K562 (cell line): ENCODE results near the gene PCNX3. TPM values are rescaled to one million over a fixed set of nuclear protein-coding genes. Genes with fewer than 3 reads are reported as not detected.

Experiments used
- BRCA1 ChIP-seq, 2 experiments: fragments of 450-650 bp in 1 of 2; sonication (generic) in 1 of 2; formaldehyde crosslinking in 1 of 2; IDR thresholded peaks; 2 replicates each; pipeline versions ENCODE4 v1.5.0 to v1.6.1; 2017 to 2020; ENCODE audit warnings: mild to moderate bottlenecking in 1 of 2, missing genetic modification reagents in 1 of 2
- CEBPB ChIP-seq: fragments of 450-650 bp; IDR thresholded peaks from 2 replicates; pipeline ENCODE4 v1.6.1; 2016; ENCODE audit warnings: missing genetic modification characterization, missing compliant biosample characterization
- CEBPG ChIP-seq, 3 experiments: fragments of 200-800 bp in 1 of 3; sonication (Bioruptor generic) in 1 of 3; sonication (generic) in 1 of 3; formaldehyde crosslinking in 1 of 3; IDR thresholded peaks in 2 of 3; conservative IDR thresholded peaks in 1 of 3; 2 replicates each; pipeline versions ENCODE4 v1.6.1 to v1.8.0; 2016 to 2022; ENCODE audit warnings: missing compliant biosample characterization in 2 of 3, missing genetic modification characterization in 2 of 3, mild to moderate bottlenecking in 1 of 3, missing genetic modification reagents in 1 of 3
- COPS2 ChIP-seq: fragments of 450-650 bp; conservative IDR thresholded peaks from 2 replicates; pipeline ENCODE4 v1.6.1; 2016; ENCODE audit warnings: mild to moderate bottlenecking, moderate library complexity
- E2F3 ChIP-seq: fragments of 250-450 bp; sonication (Bioruptor Pico); IDR thresholded peaks from 2 replicates; pipeline ENCODE4 v1.4.0; 2020; ENCODE audit warnings: mild to moderate bottlenecking
- HBP1 ChIP-seq: fragments of 450-650 bp; formaldehyde crosslinking; IDR thresholded peaks from 2 replicates; pipeline ENCODE4 v1.4.0; 2022; ENCODE audit warnings: missing genetic modification characterization
- ILF3 ChIP-seq: fragments of 450-650 bp; IDR thresholded peaks from 2 replicates; pipeline ENCODE4 v1.6.1; 2018; ENCODE audit warnings: antibody characterized with exemption, mild to moderate bottlenecking, moderate library complexity, borderline replicate concordance
- KAT8 ChIP-seq: fragments of 450-650 bp; IDR thresholded peaks from 2 replicates; pipeline ENCODE4 v1.6.1; 2016; ENCODE audit warnings: low read depth, mild to moderate bottlenecking
- PRPF4 ChIP-seq: fragments of 200-400 bp; formaldehyde crosslinking; IDR thresholded peaks from one replicate; pipeline ENCODE4 v1.6.1; 2017; ENCODE audit warnings: low read length, low read depth, mild to moderate bottlenecking; ENCODE audit not compliant: insufficient read depth, poor library complexity, severe bottlenecking
- RAD51 ChIP-seq: fragments of 450-650 bp; IDR thresholded peaks from 2 replicates; pipeline ENCODE4 v1.7.1; 2016; ENCODE audit warnings: low read depth, mild to moderate bottlenecking, borderline replicate concordance
- RBM22 ChIP-seq: fragments of 200-400 bp; formaldehyde crosslinking; IDR thresholded peaks from 2 replicates; pipeline ENCODE4 v1.6.1; 2018; ENCODE audit warnings: low read length, low read depth; ENCODE audit not compliant: poor library complexity, severe bottlenecking
- SMARCA4 ChIP-seq: fragments of 450-650 bp; IDR thresholded peaks from 2 replicates; pipeline ENCODE4 v1.6.1; 2016
- U2AF1 ChIP-seq: fragments of 200-400 bp; formaldehyde crosslinking; optimal IDR thresholded peaks from 2 replicates; pipeline ENCODE3; 2017; ENCODE audit warnings: mild to moderate bottlenecking, low read depth, low read length, moderate library complexity
- ZNF518B ChIP-seq: fragments of 250-450 bp; sonication (Bioruptor Pico); IDR thresholded peaks from 2 replicates; pipeline ENCODE4 v1.5.0; 2021; ENCODE audit warnings: mild to moderate bottlenecking, moderate library complexity
- ZNF655 ChIP-seq: fragments of 250-450 bp; sonication (Bioruptor Pico); IDR thresholded peaks from 2 replicates; pipeline ENCODE4 v1.5.0; 2021
- ZNF696 ChIP-seq: fragments of 250-450 bp; sonication (Bioruptor Pico); conservative IDR thresholded peaks from 2 replicates; pipeline ENCODE4 v1.4.0; 2020; ENCODE audit warnings: mild to moderate bottlenecking, moderate library complexity
- ZNF79 ChIP-seq: fragments of 250-450 bp; sonication (Bioruptor Pico); IDR thresholded peaks from 2 replicates; pipeline ENCODE4 v1.4.0; 2020; ENCODE audit warnings: low read depth, mild to moderate bottlenecking, moderate library complexity
- polyA plus RNA-seq, 8 experiments: library from polyadenylated mRNA; depleted of rRNA in 4 of 8; stranded (reverse) in 5 of 8; unstranded in 3 of 8; fragments of >200 nt; fragmentation: Nextera tagmentation in 2 of 8; fragmentation: Illumina TruSeq in 1 of 8; extraction: Ambion mirVana in 2 of 8; extraction: Trizol in 1 of 8; gene quantifications; 2 replicates each; pipeline versions ENCODE4 v1.2.1 to v1.2.3, GENCODE V29; 2011 to 2014; ENCODE audit warnings: inconsistent platforms in 1 of 8, missing spikeins in 1 of 8
- total RNA-seq, 7 experiments: library from RNA; depleted of rRNA in 6 of 7; stranded (reverse); fragments of >200 nt in 6 of 7; fragmentation: Illumina TruSeq in 2 of 7; extraction: Trizol in 2 of 7; gene quantifications; 2 replicates each; pipeline versions ENCODE4 v1.2.1 to v1.2.3, GENCODE V29; 2011 to 2021; ENCODE audit warnings: low replicate concordance in 1 of 7
- TF ChIP-seq, protein P1 (sequence below): fragments of 450-650 bp; formaldehyde crosslinking; IDR thresholded peaks from 2 replicates; pipeline ENCODE4 v1.4.0; 2020; ENCODE audit warnings: mild to moderate bottlenecking, mixed read lengths

PCNX3 gene
- total and polyA plus RNA-seq, 9 of the 15 experiments (the other 6 are each of a cell fraction or from before 2014, with no cell fraction given): 0.11 to 47.8 (median 12.8) TPM

DNA sequence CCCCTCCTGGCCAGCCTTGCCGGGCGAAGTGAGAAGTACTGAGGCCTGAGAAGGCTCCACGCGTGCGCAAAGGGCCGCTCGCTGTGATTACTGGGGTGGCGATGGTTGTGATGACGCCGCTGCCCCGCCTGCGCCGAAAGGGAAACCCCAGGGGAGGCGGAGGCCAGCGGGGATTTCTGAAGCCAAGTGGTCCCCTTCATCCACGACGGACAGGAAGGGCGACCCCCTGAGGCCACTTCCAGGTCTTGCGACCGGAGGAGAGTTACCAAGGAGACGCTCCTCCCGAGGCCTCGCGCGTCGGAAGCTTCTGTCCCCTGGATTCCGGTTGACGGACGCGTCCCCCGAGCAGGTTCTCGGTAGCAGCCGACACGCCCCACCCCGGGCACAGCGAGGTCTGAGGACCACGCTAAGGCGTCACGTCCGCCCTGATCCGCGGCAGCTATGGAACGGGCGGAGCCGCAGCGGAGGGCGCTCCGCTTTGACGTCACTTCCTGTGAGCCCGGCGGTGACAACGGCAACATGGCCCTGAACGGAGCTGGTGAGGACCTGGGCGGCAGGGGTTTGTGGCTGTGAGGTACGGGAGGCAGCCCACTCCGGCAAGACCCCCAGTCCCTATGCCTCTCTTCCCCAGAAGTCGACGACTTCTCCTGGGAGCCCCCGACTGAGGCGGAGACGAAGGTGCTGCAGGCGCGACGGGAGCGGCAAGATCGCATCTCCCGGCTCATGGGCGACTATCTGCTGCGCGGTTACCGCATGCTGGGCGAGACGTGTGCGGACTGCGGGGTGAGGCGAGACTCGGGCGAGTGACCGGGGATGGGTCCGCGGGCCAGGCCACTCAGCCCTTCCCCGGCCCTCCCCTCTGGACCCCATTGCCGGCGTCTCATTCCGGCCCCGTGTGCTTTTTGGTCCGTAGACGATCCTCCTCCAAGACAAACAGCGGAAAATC lies 45.3 kb upstream of the PCNX3 start, which contains the start of gene ZNRD2 (continued):
- TF ChIP-seq, protein P1, sequence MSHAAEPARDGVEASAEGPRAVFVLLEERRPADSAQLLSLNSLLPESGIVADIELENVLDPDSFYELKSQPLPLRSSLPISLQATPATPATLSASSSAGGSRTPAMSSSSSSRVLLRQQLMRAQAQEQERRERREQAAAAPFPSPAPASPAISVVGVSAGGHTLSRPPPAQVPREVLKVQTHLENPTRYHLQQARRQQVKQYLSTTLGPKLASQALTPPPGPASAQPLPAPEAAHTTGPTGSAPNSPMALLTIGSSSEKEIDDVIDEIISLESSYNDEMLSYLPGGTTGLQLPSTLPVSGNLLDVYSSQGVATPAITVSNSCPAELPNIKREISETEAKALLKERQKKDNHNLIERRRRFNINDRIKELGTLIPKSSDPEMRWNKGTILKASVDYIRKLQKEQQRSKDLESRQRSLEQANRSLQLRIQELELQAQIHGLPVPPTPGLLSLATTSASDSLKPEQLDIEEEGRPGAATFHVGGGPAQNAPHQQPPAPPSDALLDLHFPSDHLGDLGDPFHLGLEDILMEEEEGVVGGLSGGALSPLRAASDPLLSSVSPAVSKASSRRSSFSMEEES (CRISPR knock-in tag): no peak
- TF ChIP-seq KAT8 (no peak), ZNF696 (CRISPR knock-in tag) (no peak), BRCA1 (IDR thresholded peaks at IDR 0.05) (no peak), BRCA1 (CRISPR knock-in tag; IDR thresholded peaks at IDR 0.05) (no peak), ZNF518B (CRISPR knock-in tag) (no peak), ILF3 (no peak), CEBPG (CRISPR knock-in tag; IDR thresholded peaks at IDR 0.05) (no peak), CEBPG (tag; conservative IDR thresholded peaks at IDR 0.05 in 1 of 2, IDR thresholded peaks at IDR 0.05 in 1 of 2) (no peak), U2AF1 (no peak), SMARCA4 (no peak), ZNF655 (CRISPR knock-in tag) (no peak), E2F3 (no peak), ZNF79 (CRISPR knock-in tag) (no peak), PRPF4 (no peak), CEBPB (tag) (no peak), HBP1 (peak; percentile 54; the same call in 1 of the 2 replicates), RAD51 (no peak), COPS2 (no peak), RBM22 (no peak)
